ENCODE data around the gene GPI. TPM values are rescaled to one million over a fixed set of nuclear protein-coding genes. Genes with fewer than 3 reads are reported as not detected.

Gene GPI
- total RNA-seq (2022; extraction: Qiagen RNA extraction), result 654 to 735 TPM (median 723 TPM) in 5 replicates

DNA sequence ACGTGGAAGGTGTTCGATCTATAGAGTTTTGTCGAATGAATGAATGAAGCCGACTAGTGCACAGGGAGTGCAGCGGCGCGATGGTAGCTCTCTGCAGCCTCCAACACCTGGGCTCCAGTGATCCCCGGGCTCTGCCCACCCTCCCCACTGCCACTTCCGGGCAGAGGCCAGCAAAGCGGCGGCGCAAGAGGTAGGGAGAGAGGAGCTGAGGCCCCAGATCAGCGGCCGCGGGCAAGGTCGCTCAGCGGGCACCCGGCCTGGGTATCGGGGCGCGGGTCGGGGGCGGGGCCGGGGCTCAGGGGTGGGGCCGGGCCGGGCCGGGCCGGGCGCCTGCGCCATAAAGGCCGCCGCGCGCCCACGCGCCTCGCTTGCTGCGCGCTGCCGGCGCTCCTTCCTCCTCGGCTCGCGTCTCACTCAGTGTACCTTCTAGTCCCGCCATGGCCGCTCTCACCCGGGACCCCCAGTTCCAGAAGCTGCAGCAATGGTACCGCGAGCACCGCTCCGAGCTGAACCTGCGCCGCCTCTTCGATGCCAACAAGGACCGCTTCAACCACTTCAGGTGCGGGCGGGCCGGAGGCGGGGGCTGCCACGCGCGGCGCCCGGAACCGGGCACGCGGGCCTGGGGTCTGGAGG lies at the start of gene GPI:
Gene GPI, plus strand, starts transcription at position 367 of the 633 bp plus-strand sequence. Its CDS starts 71 bp downstream, at position 438.

DNA sequence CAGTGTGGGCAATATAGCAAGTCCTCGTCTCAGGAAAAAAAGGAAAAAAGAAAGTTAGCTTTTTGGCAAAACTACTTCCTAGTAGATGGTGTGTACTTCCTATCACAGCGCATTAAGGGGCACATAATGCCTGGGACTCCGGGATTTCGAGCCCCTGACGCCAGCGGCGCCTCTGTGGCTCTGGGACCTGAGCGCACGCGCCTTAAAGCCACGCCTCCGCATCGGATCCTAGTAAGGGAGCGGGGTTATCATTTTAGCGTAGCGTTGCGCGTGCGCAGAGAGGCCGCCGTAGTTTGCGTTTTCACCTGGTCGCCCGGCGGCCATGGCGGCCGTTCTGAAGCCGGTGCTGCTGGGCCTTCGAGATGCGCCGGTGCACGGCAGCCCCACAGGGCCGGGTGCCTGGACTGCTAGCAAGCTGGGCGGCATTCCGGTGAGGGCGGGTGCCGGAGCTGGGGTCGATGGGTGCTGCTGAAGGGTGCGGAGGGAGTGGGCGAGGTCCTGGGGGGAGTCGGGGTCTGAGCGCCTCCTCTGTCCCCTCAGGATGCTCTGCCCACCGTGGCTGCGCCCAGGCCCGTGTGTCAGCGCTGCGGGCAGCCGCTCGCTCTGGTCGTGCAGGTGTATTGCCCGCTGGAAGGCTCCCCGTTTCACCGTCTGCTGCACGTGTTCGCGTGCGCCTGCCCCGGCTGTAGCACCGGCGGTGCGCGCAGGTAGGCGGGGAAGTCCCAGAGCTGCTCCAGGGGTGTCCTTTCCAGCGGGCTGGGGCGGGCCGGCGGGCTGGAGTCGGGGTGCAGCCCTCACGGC lies 39.3 kb downstream of the GPI start, which contains the start of gene PDCD2L:
Gene PDCD2L, plus strand, starts transcription at position 291 of the 801 bp plus-strand sequence. Its CDS starts 32 bp downstream, at position 323.

Other genes starting within 250 kb of the GPI start
- 191 to 345 TPM (median 229 TPM) in 5 replicates for gene LSM14A, start 192.7 kb upstream of the GPI start, total RNA-seq (2022; extraction: Qiagen RNA extraction)
- gene GARRE1, start 110.6 kb upstream of the GPI start, total RNA-seq (2022; extraction: Qiagen RNA extraction), result 8.7 to 14.1 TPM (median 12.3 TPM) in 5 replicates
- gene PDCD2L, start 39.2 kb downstream of the GPI start, total RNA-seq (2022; extraction: Qiagen RNA extraction), result 29.3 to 37.4 TPM (median 36.3 TPM) in 5 replicates
- 228 to 398 TPM (median 256 TPM) in 5 replicates for gene UBA2, start 63.2 kb downstream of the GPI start, total RNA-seq (2022; extraction: Qiagen RNA extraction)
- 22.6 to 35.1 TPM (median 33.4 TPM) in 5 replicates for gene WTIP, start 116.6 kb downstream of the GPI start, total RNA-seq (2022; extraction: Qiagen RNA extraction)